Nephron (organoid): ENCODE measurements around the gene GUCA1A.
A peak's percentile ranks its signal among the peaks of the same experiment; 100 is the strongest.

Source experiments
- H3K27ac Mint-ChIP-seq, 3 experiments: 2 replicates each; pipeline ENCODE4 v1.8.0; 2020; ENCODE audit warnings: mixed read lengths in 3 of 3, mild to moderate bottlenecking in 2 of 3, moderate library complexity in 1 of 3
- H3K27me3 Mint-ChIP-seq: 2 replicates; pipeline ENCODE4 v1.8.0; 2021; ENCODE audit warnings: low read depth, mild to moderate bottlenecking, moderate library complexity, mixed read lengths
- H3K36me3 Mint-ChIP-seq: 2 replicates; pipeline ENCODE4 v1.8.0; 2020; ENCODE audit warnings: low read depth, mixed read lengths
- H3K4me1 Mint-ChIP-seq: 2 replicates; pipeline ENCODE4 v1.8.0; 2020; ENCODE audit warnings: mixed read lengths
- H3K4me3 Mint-ChIP-seq, 3 experiments: 2 replicates each; pipeline ENCODE4 v1.8.0; 2020; ENCODE audit warnings: mild to moderate bottlenecking in 3 of 3, mixed read lengths in 3 of 3, moderate library complexity in 2 of 3
- H3K9me3 Mint-ChIP-seq: 2 replicates; pipeline ENCODE4 v1.8.0; 2020; ENCODE audit warnings: mixed read lengths
- TF ChIP-seq, protein P1 (sequence below), 3 experiments: fragments of 200-600 bp; sonication (generic); IDR thresholded peaks; one replicate each; pipeline ENCODE4 v1.5.0; 2021; ENCODE audit warnings: antibody characterized with exemption in 3 of 3; ENCODE audit not compliant: unreplicated experiment in 3 of 3

The GUCA1A gene

DNA sequence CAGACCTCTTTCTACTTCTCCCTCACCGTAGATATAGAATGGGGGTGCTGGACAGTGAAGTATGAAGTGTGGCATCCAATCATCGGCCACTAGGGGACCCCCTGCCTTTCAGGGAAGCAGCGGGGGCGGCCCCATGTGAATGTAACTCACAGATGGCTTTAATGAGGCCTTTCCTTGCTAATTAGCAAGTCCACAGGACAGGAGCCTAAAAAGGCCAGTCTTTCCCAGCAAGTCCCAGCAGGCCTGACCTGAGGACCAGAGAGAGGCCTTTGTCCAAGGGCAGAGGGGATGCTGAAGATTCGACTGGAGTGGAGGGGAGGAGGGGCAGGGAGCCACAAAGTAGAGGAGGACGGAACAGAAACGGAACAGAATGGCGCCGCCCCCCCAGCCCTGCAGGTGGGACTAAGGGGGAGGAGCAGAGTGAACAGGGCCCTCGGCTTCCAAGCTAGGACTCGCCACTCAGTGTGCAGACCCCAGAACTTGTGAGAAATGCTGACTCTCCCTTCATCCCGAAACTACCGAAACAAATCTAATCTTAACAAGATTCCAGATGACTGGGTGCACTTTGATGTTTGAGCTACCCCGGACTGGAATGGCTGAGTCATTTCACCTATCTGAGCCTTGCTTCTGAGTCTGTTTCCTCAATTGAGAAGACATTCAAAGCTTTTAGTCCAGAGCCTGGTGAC lies 36.5 kb upstream of the GUCA1A start:
- Mint-ChIP-seq H3K36me3 (no peaks in the 10 kb centered on the region), H3K4me1 (peaks cover 38% of the 10 kb centered on the region), H3K9me3 (no peaks in the 10 kb centered on the region), H3K27me3 (peaks cover 17% of the 10 kb centered on the region), H3K4me3 (peak overlapping the region in 2 of 3 experiments; percentile 24 to 45), H3K27ac (peak overlapping the region; percentile 31 to 90 (median 76))
- TF ChIP-seq, protein P1, sequence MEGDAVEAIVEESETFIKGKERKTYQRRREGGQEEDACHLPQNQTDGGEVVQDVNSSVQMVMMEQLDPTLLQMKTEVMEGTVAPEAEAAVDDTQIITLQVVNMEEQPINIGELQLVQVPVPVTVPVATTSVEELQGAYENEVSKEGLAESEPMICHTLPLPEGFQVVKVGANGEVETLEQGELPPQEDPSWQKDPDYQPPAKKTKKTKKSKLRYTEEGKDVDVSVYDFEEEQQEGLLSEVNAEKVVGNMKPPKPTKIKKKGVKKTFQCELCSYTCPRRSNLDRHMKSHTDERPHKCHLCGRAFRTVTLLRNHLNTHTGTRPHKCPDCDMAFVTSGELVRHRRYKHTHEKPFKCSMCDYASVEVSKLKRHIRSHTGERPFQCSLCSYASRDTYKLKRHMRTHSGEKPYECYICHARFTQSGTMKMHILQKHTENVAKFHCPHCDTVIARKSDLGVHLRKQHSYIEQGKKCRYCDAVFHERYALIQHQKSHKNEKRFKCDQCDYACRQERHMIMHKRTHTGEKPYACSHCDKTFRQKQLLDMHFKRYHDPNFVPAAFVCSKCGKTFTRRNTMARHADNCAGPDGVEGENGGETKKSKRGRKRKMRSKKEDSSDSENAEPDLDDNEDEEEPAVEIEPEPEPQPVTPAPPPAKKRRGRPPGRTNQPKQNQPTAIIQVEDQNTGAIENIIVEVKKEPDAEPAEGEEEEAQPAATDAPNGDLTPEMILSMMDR (IDR thresholded peaks at IDR 0.05; ENCODE audit: unreplicated experiment in 3 of 3) = peak in 2 of 3 experiments; percentile 19 to 47

DNA sequence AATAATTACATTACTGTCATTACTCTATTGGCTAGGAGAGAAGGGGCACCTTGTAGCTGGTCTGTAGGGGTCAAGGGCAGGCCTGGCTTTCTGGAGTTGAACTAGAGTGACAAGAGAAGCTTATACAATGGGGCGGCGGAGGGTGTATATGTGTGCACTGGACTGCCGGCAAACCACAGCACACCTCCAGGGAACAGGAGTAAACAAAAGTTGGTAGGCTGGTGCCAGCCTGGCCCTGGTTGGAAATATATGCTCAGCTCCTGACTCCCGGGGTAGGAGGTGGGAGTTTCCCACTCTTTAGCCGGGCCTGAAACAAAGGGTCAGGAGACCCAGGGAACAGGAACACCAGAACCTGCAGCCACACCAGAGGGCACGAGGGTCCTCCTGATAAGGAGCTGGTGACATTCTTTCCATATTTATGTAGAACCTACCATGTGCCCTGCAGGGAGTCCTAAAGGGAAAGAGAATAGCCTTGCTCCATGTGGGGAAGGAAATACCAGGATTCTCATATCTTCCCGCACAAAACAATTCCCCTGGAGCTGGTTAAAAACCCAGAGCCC lies 35.9 kb upstream of the GUCA1A start:
- Mint-ChIP-seq H3K4me3 (no peak overlapping the region), H3K27ac (peak overlapping the region; percentile 31 to 90 (median 76)), H3K9me3 (no peaks in the 10 kb centered on the region), H3K36me3 (no peaks in the 10 kb centered on the region), H3K4me1 (peaks cover 38% of the 10 kb centered on the region), H3K27me3 (peaks cover 17% of the 10 kb centered on the region)
- TF ChIP-seq, protein P1 (IDR thresholded peaks at IDR 0.05; ENCODE audit: unreplicated experiment in 3 of 3) = no peak

DNA sequence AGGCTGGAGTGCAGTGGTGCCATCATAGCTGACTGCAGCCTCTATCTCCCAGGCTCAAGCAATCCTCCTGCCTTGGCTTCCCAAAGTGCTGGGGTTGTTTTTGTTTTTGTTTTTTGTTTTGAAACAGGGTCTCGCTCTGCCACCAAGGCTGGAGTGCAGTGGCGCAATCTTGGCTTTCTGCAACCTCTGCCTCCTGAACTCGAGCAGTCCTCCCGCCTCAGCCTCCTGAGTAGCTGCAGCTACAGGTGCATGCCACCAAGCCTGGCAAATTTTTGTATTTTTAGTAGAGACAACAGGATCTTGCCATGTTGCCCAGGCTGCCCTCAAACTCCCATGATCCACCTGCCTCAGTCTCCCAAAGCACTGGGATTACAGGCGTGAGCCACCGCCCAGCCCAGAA lies 35.0 kb upstream of the GUCA1A start:
- Mint-ChIP-seq H3K27ac (peak overlapping the region; percentile 79 to 94 (median 88)), H3K9me3 (no peaks in the 10 kb centered on the region), H3K36me3 (no peaks in the 10 kb centered on the region), H3K4me1 (peaks cover 38% of the 10 kb centered on the region), H3K4me3 (no peak overlapping the region), H3K27me3 (peaks cover 23% of the 10 kb centered on the region)
- TF ChIP-seq, protein P1 (IDR thresholded peaks at IDR 0.05; ENCODE audit: unreplicated experiment in 3 of 3) = no peak

DNA sequence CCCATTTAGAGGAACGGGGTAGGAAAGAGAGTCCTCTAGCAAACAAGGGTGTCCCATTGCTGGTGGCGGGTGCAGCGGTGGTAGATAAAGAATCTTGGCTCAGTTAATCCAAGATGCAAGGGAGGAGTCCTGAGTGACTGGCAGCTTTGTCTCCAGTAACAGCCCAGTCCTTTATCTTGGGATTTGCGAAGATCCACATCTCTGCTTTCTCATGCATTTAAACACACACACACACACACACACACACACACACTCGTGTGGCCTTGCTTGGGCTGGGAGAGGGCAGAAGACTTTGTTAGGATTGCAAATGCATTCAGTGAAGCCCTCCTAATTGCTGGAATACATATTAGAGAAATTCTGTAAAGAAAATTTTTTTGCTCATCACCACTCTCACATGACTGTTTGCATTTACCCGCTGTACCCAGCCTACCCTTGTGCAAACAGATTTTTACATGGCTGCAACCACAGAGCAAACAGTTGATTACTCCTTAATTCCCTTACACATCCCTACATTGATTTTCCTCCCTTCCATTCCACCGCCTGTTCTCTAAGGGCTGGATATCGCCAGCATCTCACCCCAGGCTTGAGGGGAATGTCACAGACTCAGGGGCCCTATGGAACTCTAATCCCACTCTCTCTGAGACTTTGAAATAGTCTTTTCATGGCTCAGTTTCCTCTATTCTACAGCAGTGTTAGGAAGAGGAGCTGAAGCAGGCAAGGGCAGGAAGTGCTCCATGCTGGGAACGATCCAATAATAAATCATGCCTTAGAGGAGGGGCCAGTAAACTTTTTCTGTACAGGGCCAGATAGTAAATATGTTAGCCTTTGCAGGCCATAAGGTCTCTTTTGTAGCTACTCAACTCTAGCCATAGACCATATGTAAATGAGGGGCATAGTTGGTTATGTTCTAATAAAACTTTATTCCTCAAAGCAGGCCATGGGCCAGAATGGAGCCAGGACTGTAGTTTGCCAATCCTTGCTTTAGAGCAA lies 34.2 kb upstream of the GUCA1A start:
- TF ChIP-seq, protein P1 (IDR thresholded peaks at IDR 0.05; ENCODE audit: unreplicated experiment in 3 of 3) = no peak
- Mint-ChIP-seq H3K4me1 (peaks cover 38% of the 10 kb centered on the region), H3K27me3 (peaks cover 28% of the 10 kb centered on the region), H3K9me3 (no peaks in the 10 kb centered on the region), H3K4me3 (peak overlapping the region in 2 of 3 experiments; percentile 10 to 33), H3K36me3 (no peaks in the 10 kb centered on the region), H3K27ac (peak overlapping the region; percentile 79 to 94 (median 88))

DNA sequence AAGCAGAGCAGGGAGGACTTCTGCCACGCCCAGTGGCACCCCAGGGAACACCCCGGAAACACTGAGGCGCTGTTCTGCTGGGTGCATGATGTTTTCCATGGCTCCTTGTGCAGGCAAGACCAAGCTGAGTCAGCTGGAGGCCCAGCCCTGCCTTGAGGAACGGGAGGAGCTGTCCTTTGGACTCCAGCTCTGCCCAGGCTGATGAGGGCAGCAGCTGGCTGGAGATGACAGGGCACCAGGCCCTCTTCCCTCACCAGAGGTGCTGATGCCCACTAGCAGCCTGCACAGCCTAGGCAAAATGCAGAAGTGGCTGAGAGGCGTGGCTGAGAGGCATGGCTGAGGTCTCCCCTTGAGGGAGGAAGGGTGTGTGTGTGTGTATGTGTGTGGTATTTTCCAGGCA lies 33.1 kb upstream of the GUCA1A start:
- H3K27me3 Mint-ChIP-seq = peaks cover 33% of the 10 kb centered on the region
- no peaks in the 10 kb centered on the region for H3K36me3 Mint-ChIP-seq
- no peaks in the 10 kb centered on the region for H3K9me3 Mint-ChIP-seq
- TF ChIP-seq, protein P1 (IDR thresholded peaks at IDR 0.05; ENCODE audit: unreplicated experiment in 3 of 3) = no peak
- peak overlapping the region; percentile 29 to 34 (median 33) for H3K4me3 Mint-ChIP-seq
- H3K27ac Mint-ChIP-seq = peak overlapping the region in 2 of 3 experiments; percentile 23 to 88
- peaks cover 38% of the 10 kb centered on the region for H3K4me1 Mint-ChIP-seq
